ENCODE data around the gene PLEKHG7.

PLEKHG7 gene

DNA sequence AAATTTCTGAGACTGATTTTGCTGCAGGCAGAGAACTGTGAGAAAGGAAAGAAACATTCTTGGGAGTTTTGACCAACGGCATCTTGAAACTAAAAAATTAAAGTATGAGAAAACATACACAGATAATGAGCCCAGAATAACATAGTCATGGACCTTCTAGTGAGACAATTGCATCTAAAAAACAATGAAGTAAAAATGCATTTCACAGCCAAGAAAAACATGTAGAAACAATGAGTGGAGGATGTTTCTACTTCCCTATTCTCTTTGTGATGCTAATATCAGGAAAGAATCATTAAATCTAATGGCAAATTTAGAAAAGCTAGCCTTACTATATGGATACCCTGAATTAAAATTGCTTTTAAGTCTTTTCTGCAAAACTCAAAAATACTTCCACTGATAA, 12.2 kb upstream of the PLEKHG7 start:
- TF ChIP-seq, protein P1, sequence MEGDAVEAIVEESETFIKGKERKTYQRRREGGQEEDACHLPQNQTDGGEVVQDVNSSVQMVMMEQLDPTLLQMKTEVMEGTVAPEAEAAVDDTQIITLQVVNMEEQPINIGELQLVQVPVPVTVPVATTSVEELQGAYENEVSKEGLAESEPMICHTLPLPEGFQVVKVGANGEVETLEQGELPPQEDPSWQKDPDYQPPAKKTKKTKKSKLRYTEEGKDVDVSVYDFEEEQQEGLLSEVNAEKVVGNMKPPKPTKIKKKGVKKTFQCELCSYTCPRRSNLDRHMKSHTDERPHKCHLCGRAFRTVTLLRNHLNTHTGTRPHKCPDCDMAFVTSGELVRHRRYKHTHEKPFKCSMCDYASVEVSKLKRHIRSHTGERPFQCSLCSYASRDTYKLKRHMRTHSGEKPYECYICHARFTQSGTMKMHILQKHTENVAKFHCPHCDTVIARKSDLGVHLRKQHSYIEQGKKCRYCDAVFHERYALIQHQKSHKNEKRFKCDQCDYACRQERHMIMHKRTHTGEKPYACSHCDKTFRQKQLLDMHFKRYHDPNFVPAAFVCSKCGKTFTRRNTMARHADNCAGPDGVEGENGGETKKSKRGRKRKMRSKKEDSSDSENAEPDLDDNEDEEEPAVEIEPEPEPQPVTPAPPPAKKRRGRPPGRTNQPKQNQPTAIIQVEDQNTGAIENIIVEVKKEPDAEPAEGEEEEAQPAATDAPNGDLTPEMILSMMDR (IDR thresholded peaks at IDR 0.05; ENCODE audit: insufficient read depth, low read depth, low read length, missing control alignments), result no peak
- no peak for DNase-seq (ENCODE audit: low read depth)
- H3K4me3 ChIP-seq (ENCODE audit: low read length), result no peak overlapping the region

DNA sequence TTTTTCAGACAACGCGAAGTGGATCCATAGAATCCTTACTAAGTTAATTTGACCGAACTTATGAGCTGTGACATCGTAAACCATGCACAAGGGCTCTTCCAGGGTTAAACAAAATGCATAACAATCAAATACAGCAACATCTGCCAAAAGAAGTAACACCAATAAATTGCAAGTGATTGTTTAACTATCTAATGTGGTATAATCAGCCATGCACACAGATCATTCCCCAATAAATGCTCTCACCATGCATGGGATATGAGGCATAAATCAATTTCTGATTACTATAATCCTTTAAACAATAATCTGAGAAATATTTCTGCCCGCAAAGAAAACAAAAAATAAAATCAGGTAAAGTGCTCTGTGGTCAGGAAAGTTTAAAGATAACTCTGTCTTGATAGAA, 7.7 kb upstream of the PLEKHG7 start:
- TF ChIP-seq, protein P1 (IDR thresholded peaks at IDR 0.05; ENCODE audit: insufficient read depth, low read depth, low read length, missing control alignments), result no peak
- DNase-seq (ENCODE audit: low read depth), result no peak
- H3K4me3 ChIP-seq (ENCODE audit: low read length), result no peak overlapping the region

DNA sequence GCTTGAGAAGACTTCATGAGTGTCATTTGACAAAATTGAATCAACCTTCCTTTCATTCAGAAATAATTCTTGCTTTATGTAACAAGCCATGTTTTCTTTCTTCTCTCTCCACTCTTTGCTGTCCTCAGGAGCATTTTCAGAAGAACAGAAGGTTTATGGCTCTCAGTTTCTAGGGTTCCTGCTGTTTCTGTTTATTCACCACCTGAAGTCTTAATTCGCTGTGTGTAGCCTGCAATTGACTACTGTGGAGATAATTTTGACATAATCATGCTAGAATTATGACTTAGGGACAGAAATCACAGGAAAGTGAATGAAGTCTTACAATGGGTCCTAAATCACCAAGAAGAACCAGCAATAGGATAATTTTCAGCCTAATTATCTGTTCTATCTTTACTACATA, 7.2 kb upstream of the PLEKHG7 start:
- H3K4me3 ChIP-seq (ENCODE audit: low read length), result no peak overlapping the region
- DNase-seq (ENCODE audit: low read depth), result no peak
- TF ChIP-seq, protein P1 (IDR thresholded peaks at IDR 0.05; ENCODE audit: insufficient read depth, low read depth, low read length, missing control alignments), result no peak

DNA sequence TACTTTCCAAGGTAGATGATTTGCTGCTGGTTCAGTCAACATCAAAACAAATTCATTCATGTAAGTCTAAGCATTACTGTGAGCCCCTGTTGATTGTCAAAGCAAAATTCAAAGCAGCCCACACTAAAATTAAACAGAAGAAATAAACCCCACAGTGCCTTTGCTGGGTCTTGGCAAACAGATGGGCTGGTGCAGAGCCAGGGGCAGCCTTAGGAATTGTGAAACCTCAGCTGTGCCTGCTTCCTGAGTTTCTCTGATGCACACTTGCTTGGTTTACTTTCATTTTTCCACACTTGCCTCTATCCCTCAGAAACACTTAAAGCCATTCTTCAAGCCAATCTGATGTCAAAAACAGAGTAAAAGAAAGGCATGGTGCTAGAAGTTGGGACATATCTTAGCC, 6.6 kb upstream of the PLEKHG7 start:
- TF ChIP-seq, protein P1 (IDR thresholded peaks at IDR 0.05; ENCODE audit: insufficient read depth, low read depth, low read length, missing control alignments), result no peak
- no peak overlapping the region for H3K4me3 ChIP-seq (ENCODE audit: low read length)
- DNase-seq (ENCODE audit: low read depth), result no peak

DNA sequence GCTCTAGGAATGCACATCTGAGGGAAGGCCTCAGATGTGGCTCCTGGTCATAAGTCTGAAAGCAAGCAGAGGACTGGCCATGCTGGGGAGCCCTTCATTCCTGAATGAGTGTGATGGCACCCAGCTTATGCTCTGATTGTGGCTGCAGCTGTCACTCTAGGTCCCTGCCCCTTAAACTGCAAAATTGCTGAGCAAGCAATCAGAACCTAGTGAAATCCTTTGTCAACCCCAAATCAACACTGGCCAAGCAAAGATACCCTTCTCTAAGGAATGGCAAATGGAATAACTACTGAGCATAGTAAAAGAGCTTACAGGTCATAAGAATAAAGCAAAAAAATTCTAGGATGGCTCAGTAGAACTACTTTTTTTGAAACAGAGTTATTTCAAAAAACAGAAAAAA, 4.3 kb upstream of the PLEKHG7 start:
- DNase-seq (ENCODE audit: low read depth), result no peak
- TF ChIP-seq, protein P1 (IDR thresholded peaks at IDR 0.05; ENCODE audit: insufficient read depth, low read depth, low read length, missing control alignments), result no peak

DNA sequence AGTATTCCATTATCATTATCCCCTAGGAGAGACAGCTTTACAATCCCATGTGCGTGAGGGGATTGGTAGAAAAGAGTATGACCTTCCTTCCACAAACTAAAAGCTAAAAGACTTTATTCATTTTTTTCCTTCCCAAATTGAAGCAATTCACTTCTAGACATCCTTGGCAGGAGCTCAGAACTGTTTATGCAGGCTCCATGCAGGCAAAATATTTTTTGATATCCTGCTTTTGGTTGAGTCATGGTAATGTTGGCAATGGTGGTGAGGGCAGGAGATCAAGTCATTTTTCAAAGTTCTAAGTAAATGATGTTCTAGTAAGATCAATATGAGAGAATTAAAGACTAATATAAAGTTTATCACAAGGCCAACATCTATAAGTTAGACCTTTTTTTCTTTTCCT, 1.3 kb upstream of the PLEKHG7 start:
- TF ChIP-seq, protein P1 (IDR thresholded peaks at IDR 0.05; ENCODE audit: insufficient read depth, low read depth, low read length, missing control alignments), result no peak
- no peak for DNase-seq (ENCODE audit: low read depth)
- no peak overlapping the region for H3K4me3 ChIP-seq (ENCODE audit: low read length)

More for the DNA sequence above, 4.3 kb upstream of the PLEKHG7 start:
- no peak overlapping the region for H3K4me3 ChIP-seq (ENCODE audit: low read length)

DNA sequence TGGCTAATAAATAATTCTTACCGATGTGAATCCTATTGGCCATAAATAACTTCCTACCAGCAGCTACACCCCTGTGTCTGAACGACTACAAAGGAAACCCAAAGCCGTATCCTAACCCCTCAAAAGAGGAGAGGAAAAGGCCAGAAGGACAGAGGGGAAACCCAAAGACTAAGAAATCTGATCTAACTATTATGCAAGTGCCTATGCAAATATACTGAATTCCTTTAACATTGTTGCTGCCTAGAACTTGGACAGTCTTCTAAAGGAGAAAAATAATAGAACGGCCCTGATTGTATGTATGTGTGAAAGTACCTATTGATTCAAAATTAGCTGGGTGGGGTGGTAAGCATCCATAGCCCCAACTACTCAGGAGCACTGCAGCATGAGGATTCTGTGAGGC, 997 bp downstream of the PLEKHG7 start:
- no peak overlapping the region for H3K4me3 ChIP-seq (ENCODE audit: low read length)
- TF ChIP-seq, protein P1 (IDR thresholded peaks at IDR 0.05; ENCODE audit: insufficient read depth, low read depth, low read length, missing control alignments), result no peak
- no peak for DNase-seq (ENCODE audit: low read depth)
